SIG-M5 (cell line): Measurements from ENCODE around the gene KLK5.

ENCODE experiments used
- DNase-seq: peaks from one replicate; lab custom pipeline; 2025; lab: John Stamatoyannopoulos, UW

The KLK5 gene

GRCh38 chr19:50969413-50969760 is 16.5 kb upstream of the KLK5 start, which contains the start of gene KLK6:
TSS of gene KLK6 (minus strand) at chr19:50969591. CDS start at chr19:50968104, 1,487 bp downstream.
- DNase-seq = no peak

DNA sequence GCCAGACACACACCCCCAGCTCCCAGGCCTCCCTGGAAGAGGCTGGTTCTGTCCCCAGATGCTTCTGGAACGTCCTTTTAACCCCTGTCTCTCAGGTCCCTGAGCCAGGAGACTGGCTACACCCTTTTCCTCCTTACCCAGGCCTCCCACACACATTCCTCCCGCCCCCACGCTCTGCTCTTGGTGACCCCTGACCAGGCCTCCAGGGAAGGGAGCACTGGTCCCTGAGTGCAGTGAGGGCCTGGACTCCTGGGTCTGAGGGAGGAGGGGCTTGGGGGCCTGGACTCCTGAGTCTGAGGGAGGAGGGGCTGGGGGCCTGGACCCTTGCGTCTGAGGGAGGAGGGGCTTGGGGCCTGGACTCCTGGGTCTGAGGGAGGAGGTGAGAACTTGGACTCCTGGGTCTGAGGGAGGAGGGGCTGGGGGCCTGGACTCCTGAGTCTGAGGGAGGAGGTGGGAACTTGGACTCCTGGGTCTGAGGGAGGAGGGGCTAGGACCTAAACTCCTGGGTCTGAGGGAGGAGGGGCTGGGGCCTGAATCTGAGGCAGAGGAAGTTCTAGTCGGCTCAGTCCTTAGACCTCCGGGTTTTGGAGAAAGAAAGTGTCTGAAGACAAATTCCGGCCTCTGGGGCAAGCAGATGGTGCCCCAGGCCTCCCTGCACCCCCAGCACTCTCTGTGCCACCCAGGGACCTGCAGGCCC is 16.0 kb upstream of the KLK5 start:
- no peak for DNase-seq

- no peak for DNase-seq
Measured at GRCh38 chr19:50967929-50968715, 15.3 kb upstream of the KLK5 start.

GRCh38 chr19:50964266-50964665 is 11.4 kb upstream of the KLK5 start:
- DNase-seq = no peak

DNA sequence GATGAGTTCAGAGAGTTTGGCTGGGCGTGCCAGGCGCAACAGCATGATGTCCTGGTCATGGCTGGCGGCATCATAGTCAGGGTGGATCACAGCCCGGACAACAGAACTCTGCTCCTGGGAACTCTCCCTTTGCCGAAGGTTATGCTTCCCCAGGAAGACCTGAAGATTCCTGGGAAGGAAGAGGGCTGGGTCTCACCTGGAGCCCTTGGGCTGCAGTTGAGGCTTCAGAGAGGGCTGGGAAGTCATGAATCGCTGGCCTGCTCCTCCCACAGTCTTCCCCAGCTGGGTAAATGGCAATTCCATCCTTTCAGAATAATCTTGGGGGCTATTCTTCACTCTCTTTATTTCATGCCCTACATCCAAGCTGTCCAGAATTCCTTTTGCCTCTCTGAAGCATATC is 10.5 kb upstream of the KLK5 start:
- DNase-seq = no peak

DNA sequence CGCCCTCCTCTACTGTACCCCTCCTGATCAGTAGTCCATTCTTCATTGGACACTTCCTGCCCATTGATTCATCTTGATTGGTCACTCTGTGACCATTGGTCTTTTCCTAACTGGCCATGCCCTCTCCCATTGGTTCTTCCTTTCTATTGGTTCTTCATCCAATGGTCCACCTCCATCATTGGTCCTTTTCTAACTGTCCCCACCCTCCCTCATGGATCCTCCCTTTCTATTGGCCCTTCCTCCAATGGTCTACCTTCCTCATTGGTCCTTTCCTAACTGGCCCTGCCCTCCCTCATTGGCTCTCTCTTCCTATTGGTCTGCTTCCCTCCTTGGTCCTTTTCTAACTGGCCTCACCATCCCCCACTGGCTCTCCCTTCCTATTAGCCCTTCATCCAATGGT is 9.4 kb upstream of the KLK5 start:
- no peak for DNase-seq

- DNase-seq = no peak
Measured at GRCh38 chr19:50959731-50960500, 7.1 kb upstream of the KLK5 start.

DNA sequence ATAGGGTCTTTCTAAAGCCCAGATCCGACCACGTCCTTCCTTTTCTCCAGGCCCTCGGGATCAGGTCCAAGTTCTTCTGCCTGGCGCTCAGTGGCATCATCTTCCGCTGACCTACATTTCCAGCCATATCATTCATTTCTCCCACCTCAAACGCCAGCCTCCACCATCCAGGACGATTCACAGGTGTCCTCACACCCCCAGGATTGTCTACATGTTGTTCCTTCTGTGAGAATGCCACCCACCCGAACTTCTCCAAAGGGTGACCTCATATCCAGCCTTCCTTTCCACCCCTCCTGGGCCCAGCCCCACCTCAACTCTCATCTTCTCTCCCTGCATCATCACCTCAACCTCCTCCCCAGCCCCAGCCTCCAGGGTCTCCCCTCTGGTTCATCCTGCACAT is 4.7 kb upstream of the KLK5 start:
- no peak for DNase-seq

DNA sequence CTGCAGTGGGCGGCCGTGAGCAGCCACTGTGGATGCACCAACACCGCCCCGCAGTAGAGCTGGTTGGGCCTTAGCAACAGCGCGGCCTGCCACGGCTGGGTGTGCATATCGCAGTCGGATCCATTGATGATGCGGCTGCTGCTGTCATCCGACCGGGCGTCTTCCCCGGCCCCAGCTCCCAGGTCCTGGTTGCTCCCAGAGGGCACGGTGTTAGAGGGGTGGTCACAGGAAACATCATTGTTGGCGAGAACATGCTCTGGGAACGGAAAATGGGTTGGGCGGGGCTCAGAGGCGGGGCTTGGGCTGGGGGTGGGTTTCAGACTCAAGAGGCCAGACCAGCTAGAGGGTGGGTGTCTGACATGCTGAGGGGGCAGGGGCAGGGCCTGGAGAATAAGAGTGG is 3.0 kb downstream of the KLK5 start:
- DNase-seq = no peak

DNA sequence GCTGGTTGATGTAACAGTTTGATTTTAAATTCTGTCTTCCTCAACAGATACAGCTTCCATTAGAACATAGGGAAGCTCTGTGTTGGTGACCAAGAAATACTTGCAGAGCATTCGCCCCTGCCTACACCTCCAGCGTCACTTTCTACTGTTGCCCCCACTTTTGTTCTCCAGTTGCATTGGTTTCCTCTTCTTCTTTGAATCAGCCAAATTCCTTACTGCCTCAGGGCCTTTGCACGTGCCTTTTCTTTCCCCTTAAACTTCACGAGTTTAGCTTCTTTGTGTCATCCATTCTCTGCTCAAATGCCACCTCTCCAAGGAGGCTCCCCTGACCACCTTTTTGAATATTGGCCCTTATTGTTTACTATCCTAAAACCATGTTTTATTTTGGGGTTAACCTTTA is 5.7 kb downstream of the KLK5 start:
- no peak for DNase-seq

DNA sequence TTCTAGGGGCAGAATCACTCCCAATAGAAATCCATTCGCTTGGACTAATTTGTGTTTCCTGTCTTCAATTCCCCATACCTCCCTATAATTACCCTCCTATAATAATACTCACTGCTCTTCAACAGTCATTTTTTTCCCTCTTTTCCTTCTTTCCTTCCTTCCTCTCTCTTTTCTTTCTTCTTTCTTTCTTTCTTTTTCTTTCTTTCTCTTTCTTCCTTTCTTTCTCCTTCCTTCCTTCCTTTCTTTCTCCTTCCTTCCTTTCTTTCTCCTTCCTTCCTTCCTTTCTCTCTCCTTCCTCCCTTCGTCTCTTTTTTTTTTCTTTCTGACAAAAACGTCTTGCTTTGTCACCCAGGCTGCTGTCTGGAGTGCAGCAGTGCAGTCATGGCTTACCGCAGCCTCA is 8.0 kb downstream of the KLK5 start:
- no peak for DNase-seq

- DNase-seq = no peak
Measured at GRCh38 chr19:50943074-50943828, 9.6 kb downstream of the KLK5 start.

GRCh38 chr19:50939596-50939995 is 13.2 kb downstream of the KLK5 start:
- no peak for DNase-seq

DNA sequence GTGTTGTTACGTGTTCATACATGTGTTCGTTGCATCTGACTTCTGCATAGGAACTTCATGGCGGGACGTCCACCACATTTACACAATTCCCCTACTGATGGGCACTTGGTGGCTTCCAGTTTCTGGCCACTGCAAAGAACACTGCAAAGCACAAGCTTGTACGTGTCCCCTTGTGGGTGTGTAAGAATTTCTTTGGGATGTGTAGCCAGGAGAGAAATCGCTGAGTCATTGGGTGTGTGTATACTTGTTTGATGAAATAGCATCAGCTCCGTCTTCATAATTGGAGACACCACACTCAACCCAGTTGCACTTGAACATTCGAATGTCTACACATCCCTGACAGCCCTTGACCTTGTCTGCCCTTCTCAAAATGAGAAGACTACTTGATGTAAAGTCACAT is 19.2 kb downstream of the KLK5 start:
- DNase-seq = no peak

DNA sequence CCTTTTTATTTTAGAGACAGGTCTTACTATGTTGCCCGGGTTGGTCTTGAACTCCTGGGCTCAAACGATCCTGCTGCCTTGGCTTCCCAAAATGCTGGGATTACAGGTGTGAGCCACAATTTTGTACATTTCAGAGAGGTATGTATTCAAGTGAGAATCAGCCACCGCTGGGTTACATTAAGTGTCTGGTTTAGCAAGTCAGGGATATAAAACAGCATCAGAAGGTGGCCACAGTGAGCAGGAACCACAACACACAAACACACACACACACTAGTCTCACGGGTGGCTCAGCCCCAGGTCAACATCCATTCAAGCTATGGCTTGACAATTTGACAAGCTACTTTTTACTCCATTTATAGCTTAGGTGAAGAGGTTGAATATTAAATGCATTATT is 20.2 kb downstream of the KLK5 start:
- no peak for DNase-seq

- DNase-seq = no peak
Measured at GRCh38 chr19:50932018-50932689, 20.7 kb downstream of the KLK5 start.

- DNase-seq = no peak
Measured at GRCh38 chr19:50931023-50931422, 21.8 kb downstream of the KLK5 start.

DNA sequence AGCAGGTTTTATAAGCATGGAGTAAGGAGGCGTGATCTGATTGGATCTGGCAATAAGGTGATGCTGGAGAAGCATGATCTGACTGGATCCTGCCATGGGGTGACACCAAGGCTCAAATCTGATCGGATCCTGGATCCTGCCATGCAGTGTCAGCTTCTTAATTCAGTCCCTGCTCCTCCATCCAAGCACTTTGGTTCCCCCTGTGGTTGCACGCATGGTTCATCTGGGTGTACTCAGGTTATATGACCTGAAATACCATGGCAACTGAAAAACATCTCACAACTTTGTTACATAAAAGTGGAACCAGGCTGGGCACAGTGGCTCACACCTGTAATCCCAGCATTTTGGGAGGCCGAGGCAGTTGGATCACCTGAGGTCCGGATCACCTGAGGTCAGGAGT is 24.0 kb downstream of the KLK5 start:
- DNase-seq = no peak

- no peak for DNase-seq
Measured at GRCh38 chr19:50926144-50926543, 26.7 kb downstream of the KLK5 start.

- no peak for DNase-seq
Measured at GRCh38 chr19:50925734-50926133, 27.1 kb downstream of the KLK5 start.

GRCh38 chr19:50924586-50924985 is 28.3 kb downstream of the KLK5 start:
- no peak for DNase-seq
